ENCODE measurements around the gene NKD2.
"Not testable (repeated sequence)": the region's sequence is repeated elsewhere in the genome, so short reads cannot be mapped to it uniquely, and the experiment has no call there.

The NKD2 gene

DNA sequence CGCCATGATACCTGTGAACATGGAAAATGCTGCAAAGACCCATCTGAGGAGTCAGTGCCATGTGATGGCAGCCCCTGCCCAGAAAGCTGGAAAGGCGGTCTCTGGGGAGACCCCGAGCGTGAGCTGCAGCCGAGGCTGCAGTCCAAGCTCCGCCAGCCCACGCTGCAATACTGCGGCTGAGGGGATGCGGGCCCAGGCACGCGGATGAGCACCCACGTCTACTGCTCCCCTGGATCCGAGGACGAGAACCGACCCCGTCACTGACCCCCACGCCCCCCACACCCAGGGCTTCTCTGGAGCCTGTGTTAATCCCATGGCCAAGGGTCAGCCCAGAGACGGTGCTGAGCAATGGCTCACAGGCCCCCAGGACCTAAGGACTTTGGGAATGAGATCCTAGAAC, 70.9 kb downstream of the NKD2 start:
- TF ChIP-seq ZFX (IDR thresholded peaks at IDR 0.05; ENCODE audit: borderline replicate concordance): no peak
- TF ChIP-seq, protein P1, sequence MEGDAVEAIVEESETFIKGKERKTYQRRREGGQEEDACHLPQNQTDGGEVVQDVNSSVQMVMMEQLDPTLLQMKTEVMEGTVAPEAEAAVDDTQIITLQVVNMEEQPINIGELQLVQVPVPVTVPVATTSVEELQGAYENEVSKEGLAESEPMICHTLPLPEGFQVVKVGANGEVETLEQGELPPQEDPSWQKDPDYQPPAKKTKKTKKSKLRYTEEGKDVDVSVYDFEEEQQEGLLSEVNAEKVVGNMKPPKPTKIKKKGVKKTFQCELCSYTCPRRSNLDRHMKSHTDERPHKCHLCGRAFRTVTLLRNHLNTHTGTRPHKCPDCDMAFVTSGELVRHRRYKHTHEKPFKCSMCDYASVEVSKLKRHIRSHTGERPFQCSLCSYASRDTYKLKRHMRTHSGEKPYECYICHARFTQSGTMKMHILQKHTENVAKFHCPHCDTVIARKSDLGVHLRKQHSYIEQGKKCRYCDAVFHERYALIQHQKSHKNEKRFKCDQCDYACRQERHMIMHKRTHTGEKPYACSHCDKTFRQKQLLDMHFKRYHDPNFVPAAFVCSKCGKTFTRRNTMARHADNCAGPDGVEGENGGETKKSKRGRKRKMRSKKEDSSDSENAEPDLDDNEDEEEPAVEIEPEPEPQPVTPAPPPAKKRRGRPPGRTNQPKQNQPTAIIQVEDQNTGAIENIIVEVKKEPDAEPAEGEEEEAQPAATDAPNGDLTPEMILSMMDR (IDR thresholded peaks at IDR 0.05): no peak
- no peak overlapping the region for H3K27ac ChIP-seq

DNA sequence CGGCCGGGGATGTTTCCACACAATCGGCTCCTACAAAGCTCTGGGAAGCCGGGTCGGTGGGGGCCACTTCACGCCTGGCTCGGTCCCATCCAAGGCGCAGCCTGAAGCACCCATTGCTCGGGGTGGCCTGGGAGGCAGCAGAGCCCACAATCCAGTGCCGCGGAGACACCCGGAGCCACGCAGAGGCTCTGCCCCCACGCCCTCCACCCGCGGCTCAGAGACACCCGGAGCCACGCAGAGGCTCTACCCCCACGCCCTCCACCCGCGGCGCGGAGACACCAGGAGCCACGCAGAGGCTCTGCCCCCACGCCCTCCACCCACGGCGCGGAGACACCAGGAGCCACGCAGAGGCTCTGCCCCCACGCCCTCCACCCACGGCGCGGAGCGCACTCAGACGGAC, 71.4 kb downstream of the NKD2 start:
- TF ChIP-seq ZFX (IDR thresholded peaks at IDR 0.05; ENCODE audit: borderline replicate concordance): no peak
- TF ChIP-seq, protein P1 (IDR thresholded peaks at IDR 0.05): no peak
- no peak overlapping the region for H3K27ac ChIP-seq

DNA sequence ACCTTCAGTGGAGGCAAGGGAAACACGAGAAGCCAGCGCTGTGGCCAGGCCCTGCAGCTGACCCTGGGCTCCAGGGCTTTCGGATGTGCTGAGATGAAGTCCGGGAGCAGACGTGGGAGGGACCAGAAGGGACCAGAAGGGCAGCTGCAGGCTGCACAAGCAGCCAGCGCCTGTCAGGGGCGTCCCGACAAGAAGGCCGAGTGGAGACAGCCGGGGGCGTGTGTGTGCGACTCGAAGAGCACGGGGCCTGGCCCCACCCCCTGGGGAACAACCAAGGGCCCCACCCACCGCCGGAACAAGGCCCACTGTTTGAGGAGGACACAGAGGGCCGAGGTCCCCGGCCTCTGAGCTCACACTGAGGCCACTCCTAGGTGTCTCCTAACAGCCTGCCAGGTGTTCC, 71.8 kb downstream of the NKD2 start:
- TF ChIP-seq, protein P1 (IDR thresholded peaks at IDR 0.05): no peak
- TF ChIP-seq ZFX (IDR thresholded peaks at IDR 0.05; ENCODE audit: borderline replicate concordance): no peak
- no peak overlapping the region for H3K27ac ChIP-seq

DNA sequence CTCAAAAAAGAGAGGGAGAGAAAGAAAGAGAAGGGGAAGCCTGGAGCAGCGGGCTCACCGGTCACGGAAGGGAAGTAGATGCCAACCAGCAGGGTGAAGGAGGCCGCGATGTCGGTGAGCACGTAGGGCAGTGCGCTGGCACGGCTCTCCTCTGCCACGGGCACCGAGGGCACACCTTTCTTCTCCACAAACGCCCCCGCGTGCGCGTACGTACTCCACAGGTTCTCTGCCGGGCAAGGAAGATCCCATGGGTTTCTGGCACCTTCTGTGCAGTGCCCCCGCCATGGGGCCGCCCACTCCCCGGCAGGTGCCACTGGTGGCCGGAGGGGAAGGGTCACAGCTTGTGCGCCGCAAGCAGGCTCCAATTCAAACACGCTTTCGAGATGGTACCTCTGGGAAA, 72.9 kb downstream of the NKD2 start:
- no peak for TF ChIP-seq ZFX (IDR thresholded peaks at IDR 0.05; ENCODE audit: borderline replicate concordance)
- TF ChIP-seq, protein P1 (IDR thresholded peaks at IDR 0.05): no peak
- H3K27ac ChIP-seq: no peak overlapping the region

DNA sequence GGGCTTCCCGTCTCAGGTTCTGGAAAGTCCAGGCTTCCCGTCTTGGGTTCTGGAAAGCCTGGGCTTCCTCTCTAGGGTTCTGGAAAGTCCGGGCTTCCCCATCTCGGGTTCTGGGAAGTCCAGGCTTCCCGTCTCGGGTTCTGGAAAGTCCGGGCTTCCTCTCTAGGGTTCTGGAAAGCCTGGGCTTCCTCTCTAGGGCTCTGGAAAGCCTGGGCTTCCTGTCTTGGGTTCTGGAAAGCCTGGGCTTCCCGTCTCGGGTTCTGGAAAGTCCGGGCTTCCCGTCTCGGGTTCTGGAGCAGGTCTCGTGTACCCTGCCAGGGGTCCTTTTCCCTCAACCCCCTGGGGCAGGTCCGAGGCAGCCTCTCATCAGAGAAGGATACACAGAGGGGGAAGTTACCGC, 74.4 kb downstream of the NKD2 start:
- H3K27ac ChIP-seq: not testable (repeated sequence)

DNA sequence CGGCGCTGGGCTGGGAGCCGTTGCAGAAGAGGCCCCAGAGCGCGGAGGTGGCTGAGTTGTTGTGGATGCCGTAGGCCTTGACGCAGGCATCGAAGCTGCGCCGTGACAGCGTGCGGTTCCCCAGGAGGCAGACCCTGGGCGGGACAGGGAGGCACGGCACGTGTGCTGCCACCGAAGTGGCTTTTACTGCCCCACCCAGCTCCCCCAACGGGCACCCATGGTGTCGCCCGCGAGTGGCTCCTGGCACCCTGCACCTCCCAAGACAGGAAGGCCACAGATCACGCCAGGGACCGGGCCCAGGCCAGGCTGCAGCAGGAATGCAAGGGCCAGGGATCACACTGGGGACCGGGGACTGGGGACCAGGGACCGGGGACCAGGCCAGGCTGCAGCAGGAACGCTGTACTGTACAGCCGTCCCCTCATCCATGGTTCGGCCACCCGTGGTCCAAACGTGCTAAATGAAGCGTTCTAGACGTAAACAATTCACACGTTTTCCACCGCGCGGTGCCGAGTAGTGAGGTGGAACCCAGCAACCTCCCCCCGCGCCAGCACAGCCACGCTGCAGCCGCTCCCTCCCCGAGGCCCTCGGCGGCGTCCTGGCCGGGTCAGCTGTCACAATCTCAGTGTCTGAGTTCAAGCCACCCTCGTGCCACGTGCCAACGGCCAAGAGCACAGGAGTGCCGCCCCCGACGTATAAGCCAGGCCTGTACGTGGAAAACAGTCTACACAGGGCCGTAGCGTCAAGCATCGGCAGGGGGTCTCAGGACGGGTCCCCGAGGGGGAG, 75.4 kb downstream of the NKD2 start:
- H3K27ac ChIP-seq: no peak overlapping the region
- TF ChIP-seq, protein P1 (IDR thresholded peaks at IDR 0.05): no peak
- no peak for TF ChIP-seq ZFX (IDR thresholded peaks at IDR 0.05; ENCODE audit: borderline replicate concordance)

DNA sequence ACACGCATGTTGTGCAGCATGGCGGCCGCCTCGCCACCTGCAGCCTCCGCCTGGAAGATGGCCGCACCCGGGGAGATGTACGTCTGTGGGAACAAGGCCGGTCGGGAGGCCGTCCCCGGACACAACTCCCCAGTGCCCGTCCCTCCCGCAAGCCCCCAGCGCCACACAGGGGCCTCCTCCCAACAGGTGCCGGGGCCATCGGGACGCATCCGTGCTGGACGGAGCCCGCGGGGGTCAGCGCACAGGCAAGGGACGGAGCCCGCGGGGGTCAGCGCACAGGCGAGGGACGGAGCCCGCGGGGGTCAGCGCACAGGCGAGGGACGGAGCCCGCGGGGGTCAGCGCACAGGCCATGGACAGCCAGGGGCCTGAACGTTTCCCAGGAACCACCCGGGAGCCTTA, 76.8 kb downstream of the NKD2 start:
- TF ChIP-seq ZFX (IDR thresholded peaks at IDR 0.05; ENCODE audit: borderline replicate concordance): no peak
- TF ChIP-seq, protein P1 (IDR thresholded peaks at IDR 0.05): no peak
- H3K27ac ChIP-seq: no peak overlapping the region

DNA sequence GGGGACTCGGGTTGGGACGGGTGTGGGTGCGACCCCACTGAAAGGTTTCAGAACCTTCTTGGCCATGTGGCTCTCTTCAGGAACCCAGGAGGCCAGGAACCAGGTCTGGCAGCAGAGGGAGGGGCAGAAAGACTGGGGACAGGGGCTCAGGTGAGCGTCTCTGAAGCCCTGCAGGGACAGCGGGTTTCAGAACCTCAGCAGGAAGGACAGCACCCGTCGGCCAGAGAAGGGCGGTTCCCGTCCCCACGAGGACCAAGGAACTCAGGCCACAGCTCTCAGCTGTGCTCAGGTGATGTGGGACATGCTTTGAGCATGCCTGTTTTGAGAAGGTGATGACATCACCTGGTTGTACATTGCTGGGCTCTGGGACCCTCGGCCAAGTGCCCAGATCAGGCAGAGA, 77.5 kb downstream of the NKD2 start:
- no peak overlapping the region for H3K27ac ChIP-seq
- TF ChIP-seq, protein P1 (IDR thresholded peaks at IDR 0.05): no peak
- no peak for TF ChIP-seq ZFX (IDR thresholded peaks at IDR 0.05; ENCODE audit: borderline replicate concordance)
